ENCODE measurements around the gene ZFP92.

The ZFP92 gene

DNA sequence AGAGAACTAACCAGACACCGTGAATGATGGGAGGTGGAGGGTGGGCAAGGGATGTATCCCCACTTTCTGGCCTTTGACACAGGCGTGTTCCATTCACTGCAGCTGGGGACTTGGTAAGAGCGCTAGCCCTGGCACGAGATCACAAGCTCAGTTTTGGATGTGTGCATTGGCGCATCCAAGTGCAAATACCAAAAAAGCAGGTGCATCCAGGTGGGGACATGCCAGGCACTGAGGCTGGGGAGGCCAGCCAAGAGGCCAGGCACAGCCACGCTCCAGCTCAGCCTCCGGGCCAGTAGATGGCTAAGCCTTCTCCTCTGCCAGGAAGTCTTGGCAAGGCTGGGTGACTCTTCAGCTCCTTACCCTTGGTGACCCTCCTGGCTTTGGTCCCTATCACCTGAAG lies 4.4 kb upstream of the ZFP92 start:
- no peak for TF ChIP-seq FOXP2 (optimal IDR thresholded peaks at IDR 0.05; ENCODE audit: borderline replicate concordance, extremely low read depth, extremely low read length, insufficient read depth)
- TF ChIP-seq, protein P1, sequence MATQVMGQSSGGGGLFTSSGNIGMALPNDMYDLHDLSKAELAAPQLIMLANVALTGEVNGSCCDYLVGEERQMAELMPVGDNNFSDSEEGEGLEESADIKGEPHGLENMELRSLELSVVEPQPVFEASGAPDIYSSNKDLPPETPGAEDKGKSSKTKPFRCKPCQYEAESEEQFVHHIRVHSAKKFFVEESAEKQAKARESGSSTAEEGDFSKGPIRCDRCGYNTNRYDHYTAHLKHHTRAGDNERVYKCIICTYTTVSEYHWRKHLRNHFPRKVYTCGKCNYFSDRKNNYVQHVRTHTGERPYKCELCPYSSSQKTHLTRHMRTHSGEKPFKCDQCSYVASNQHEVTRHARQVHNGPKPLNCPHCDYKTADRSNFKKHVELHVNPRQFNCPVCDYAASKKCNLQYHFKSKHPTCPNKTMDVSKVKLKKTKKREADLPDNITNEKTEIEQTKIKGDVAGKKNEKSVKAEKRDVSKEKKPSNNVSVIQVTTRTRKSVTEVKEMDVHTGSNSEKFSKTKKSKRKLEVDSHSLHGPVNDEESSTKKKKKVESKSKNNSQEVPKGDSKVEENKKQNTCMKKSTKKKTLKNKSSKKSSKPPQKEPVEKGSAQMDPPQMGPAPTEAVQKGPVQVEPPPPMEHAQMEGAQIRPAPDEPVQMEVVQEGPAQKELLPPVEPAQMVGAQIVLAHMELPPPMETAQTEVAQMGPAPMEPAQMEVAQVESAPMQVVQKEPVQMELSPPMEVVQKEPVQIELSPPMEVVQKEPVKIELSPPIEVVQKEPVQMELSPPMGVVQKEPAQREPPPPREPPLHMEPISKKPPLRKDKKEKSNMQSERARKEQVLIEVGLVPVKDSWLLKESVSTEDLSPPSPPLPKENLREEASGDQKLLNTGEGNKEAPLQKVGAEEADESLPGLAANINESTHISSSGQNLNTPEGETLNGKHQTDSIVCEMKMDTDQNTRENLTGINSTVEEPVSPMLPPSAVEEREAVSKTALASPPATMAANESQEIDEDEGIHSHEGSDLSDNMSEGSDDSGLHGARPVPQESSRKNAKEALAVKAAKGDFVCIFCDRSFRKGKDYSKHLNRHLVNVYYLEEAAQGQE (IDR thresholded peaks at IDR 0.05; ENCODE audit: insufficient read depth in 1 of 2, low read depth in 2 of 2, low read length in 2 of 2), result no peak
- no peak for TF ChIP-seq SIN3A (IDR thresholded peaks at IDR 0.05; ENCODE audit: borderline replicate concordance, insufficient read depth, low read length)
- TF ChIP-seq POLR2AphosphoS5 (IDR thresholded peaks at IDR 0.05; ENCODE audit: low read depth, low read length), result no peak
- no peak for TF ChIP-seq TAF1 (IDR thresholded peaks at IDR 0.05; ENCODE audit: borderline replicate concordance, insufficient read depth, low read length)

DNA sequence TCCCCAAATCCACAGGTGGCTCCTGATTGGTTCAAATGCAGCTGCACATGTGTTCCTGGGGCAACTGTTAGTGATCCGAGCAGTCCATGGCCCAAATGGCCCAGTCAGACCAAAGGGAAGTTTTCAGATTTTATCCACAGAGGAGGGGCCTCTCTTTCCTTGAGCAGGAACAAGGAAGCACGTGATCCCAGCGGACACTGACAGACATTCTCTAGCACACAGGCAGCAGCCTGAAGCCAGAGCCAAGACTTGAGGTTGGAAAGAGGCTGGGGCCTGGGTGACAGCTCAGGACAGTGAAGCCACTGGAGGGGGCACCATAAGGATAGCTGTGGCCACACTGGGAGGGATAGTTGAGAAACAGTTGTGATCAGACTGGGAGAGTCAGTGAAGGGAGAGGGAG lies 3.5 kb upstream of the ZFP92 start:
- TF ChIP-seq TAF1 (IDR thresholded peaks at IDR 0.05; ENCODE audit: borderline replicate concordance, insufficient read depth, low read length) (no peak), FOXP2 (optimal IDR thresholded peaks at IDR 0.05; ENCODE audit: borderline replicate concordance, extremely low read depth, extremely low read length, insufficient read depth) (no peak), POLR2AphosphoS5 (IDR thresholded peaks at IDR 0.05; ENCODE audit: low read depth, low read length) (no peak), SIN3A (IDR thresholded peaks at IDR 0.05; ENCODE audit: borderline replicate concordance, insufficient read depth, low read length) (no peak)
- TF ChIP-seq, protein P1 (IDR thresholded peaks at IDR 0.05; ENCODE audit: insufficient read depth in 1 of 2, low read depth in 2 of 2, low read length in 2 of 2), result no peak

DNA sequence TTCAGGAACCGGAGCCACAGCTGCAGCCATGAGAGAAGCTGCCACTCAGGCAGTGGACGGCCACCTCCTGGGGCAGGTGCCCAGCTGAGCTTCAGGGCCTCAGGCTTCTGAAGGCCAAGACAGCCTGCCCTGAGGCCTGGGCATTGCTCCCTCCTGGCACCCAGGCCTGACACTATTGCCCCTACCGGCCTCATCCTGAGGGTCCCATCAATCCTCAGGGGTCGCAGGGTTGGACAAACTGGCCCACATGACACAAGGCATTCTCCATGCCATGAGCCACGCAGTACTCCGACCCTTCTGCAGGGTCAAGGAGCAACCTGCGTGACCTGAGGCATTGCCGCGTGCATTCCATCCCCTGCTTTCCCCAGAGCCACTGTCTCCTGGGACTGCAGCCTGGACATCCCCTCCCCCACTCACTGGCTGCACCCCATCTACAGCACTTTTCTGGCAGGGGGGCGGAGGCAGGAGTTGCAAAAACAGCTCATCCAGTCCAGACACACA lies 3.0 kb upstream of the ZFP92 start:
- no peak for TF ChIP-seq SIN3A (IDR thresholded peaks at IDR 0.05; ENCODE audit: borderline replicate concordance, insufficient read depth, low read length)
- no peak for TF ChIP-seq FOXP2 (optimal IDR thresholded peaks at IDR 0.05; ENCODE audit: borderline replicate concordance, extremely low read depth, extremely low read length, insufficient read depth)
- TF ChIP-seq, protein P1 (IDR thresholded peaks at IDR 0.05; ENCODE audit: insufficient read depth in 1 of 2, low read depth in 2 of 2, low read length in 2 of 2), result no peak
- no peak for TF ChIP-seq POLR2AphosphoS5 (IDR thresholded peaks at IDR 0.05; ENCODE audit: low read depth, low read length)
- TF ChIP-seq TAF1 (IDR thresholded peaks at IDR 0.05; ENCODE audit: borderline replicate concordance, insufficient read depth, low read length), result no peak

DNA sequence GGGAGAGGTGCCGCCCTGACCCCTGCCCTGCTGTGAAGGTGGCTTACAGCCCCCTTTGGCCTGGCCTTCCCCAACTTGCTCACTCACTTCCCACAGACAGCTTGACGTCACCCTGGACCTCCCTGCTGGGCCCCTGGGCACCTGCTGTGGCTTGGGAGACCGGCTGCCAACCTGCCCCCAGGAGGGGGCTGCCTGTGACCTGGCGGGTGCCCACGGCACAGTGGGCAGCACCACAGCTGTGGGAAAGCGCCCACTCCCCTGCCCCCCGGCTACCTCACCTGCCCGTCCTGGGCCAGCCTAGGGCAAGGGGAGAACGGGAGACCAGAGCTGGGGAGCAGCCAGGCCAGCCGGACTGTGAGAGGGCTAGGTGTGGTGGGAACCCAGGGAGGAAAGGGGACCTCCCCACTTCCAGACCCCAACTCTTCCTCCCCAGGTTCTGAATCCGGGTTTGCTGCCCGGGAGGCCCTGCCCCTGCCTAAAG lies 2.4 kb upstream of the ZFP92 start:
- TF ChIP-seq TAF1 (IDR thresholded peaks at IDR 0.05; ENCODE audit: borderline replicate concordance, insufficient read depth, low read length), result no peak
- TF ChIP-seq SIN3A (IDR thresholded peaks at IDR 0.05; ENCODE audit: borderline replicate concordance, insufficient read depth, low read length), result no peak
- TF ChIP-seq FOXP2 (optimal IDR thresholded peaks at IDR 0.05; ENCODE audit: borderline replicate concordance, extremely low read depth, extremely low read length, insufficient read depth), result no peak
- TF ChIP-seq, protein P1 (IDR thresholded peaks at IDR 0.05; ENCODE audit: insufficient read depth in 1 of 2, low read depth in 2 of 2, low read length in 2 of 2), result no peak

Measured in PFSK-1 (cell line).